Mesodermal cell (in vitro differentiated cells): Measurements from ENCODE around the gene RRAGB.
A peak's percentile ranks its signal among the peaks of the same experiment; 100 is the strongest.
"Not testable (repeated sequence)": the region's sequence is repeated elsewhere in the genome, so short reads cannot be mapped to it uniquely, and the experiment has no call there.

ENCODE experiments used
- H3K27ac ChIP-seq: 2 replicates; pipeline ENCODE4 v1.7.0; 2013; ENCODE audit warnings: mild to moderate bottlenecking, low read depth, low read length, moderate library complexity; ENCODE audit not compliant: severe bottlenecking
- H3K36me3 ChIP-seq: 2 replicates; pipeline ENCODE4 v1.7.1; 2013; ENCODE audit warnings: mild to moderate bottlenecking, low read length, moderate library complexity; ENCODE audit not compliant: control insufficient read depth, insufficient read depth
- H3K4me1 ChIP-seq: one replicate; pipeline ENCODE4 v1.7.1; 2013; ENCODE audit warnings: mild to moderate bottlenecking, low read length; ENCODE audit not compliant: insufficient read depth, control insufficient read depth, poor library complexity, severe bottlenecking
- H3K4me3 ChIP-seq: 2 replicates; pipeline ENCODE4 v1.7.0; 2013; ENCODE audit warnings: low read length, control low read depth, mild to moderate bottlenecking; ENCODE audit not compliant: insufficient read depth, poor library complexity, severe bottlenecking; ENCODE audit errors: extremely low read depth
- H3K9me3 ChIP-seq: 2 replicates; pipeline ENCODE4 v1.7.1; 2013; ENCODE audit warnings: mild to moderate bottlenecking, low read length, moderate library complexity; ENCODE audit not compliant: control insufficient read depth
- WGBS, 2 experiments: methylation state at CpG; one replicate each; pipeline ENCODE4 v1.1.5; 2013; ENCODE audit warnings: missing lambda C conversion rate in 2 of 2; ENCODE audit not compliant: insufficient coverage in 2 of 2; 5-methylcytosine and 5-hydroxymethylcytosine counted together

RRAGB gene

GRCh38 chrX:55713631-55714030 is 3.9 kb upstream of the RRAGB start:
- no peak overlapping the region for H3K4me3 ChIP-seq
- no peaks in the 10 kb centered on the region for H3K36me3 ChIP-seq
- no peak overlapping the region for H3K27ac ChIP-seq
- no CpG with 5 or more reads among the region's 1 CpG for WGBS, 2 experiments
- H3K4me1 ChIP-seq: peaks cover 2% of the 10 kb centered on the region
- H3K9me3 ChIP-seq: peaks cover 8% of the 10 kb centered on the region

DNA sequence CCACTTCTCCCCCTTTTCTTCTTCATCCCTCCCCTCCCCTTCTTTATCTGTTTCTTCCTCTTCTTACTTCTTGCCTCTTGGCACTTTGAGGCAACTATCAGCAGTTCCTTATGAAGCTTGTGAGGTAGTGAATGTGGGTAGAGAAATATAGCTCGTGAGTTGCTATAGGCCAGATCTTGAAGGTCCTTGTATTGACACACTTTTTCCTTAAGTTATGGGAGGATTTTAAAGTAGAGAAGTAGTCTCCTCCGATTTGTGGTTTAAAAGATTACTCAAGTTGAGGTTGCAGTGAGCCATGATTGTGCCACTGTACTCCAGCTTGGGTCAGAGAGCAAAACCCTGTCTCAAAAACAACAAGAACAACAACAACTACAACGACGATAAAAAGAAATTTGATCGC is 3.4 kb upstream of the RRAGB start:
- WGBS, 2 experiments: no CpG with 5 or more reads among the region's 5 CpGs

DNA sequence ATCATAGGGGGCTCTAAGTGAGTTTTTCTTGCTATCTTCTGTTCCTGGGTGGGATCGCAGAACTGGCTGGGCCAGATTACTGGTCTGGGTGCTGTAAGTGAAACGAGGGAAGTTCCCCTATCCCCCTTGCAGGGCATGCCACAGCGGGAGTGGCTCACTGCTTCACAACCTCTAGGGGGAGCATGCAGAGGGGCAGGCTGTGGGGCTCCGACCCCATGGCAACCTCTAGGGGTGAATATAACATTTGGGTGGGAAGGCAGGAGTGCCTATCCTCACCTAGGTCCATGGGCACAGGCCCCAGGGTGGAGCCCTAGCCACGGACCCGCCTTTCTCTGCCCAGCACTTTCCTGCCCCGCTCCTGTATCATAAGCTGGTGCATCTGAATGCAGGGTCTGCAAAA is 1.7 kb upstream of the RRAGB start:
- Histone ChIP-seq H3K27ac (no peak overlapping the region), H3K36me3 (peaks cover 3% of the 10 kb centered on the region), H3K4me1 (peaks cover 3% of the 10 kb centered on the region), H3K4me3 (no peak overlapping the region), H3K9me3 (peaks cover 3% of the 10 kb centered on the region)
- WGBS, 2 experiments: no CpG with 5 or more reads among the region's 7 CpGs

More for the DNA sequence above, 3.4 kb upstream of the RRAGB start:
- no peaks in the 10 kb centered on the region for H3K36me3 ChIP-seq
- peaks cover 8% of the 10 kb centered on the region for H3K9me3 ChIP-seq
- H3K27ac ChIP-seq: no peak overlapping the region
- no peak overlapping the region for H3K4me3 ChIP-seq
- H3K4me1 ChIP-seq: peaks cover 3% of the 10 kb centered on the region

- 100% methylated on average over 1 of the region's 3 CpGs; no CpG with 5 or more reads in 1 of the 2 experiments for WGBS, 2 experiments
- Histone ChIP-seq H3K27ac (no peak overlapping the region), H3K9me3 (no peaks in the 10 kb centered on the region), H3K36me3 (peaks cover 13% of the 10 kb centered on the region), H3K4me1 (peaks cover 3% of the 10 kb centered on the region), H3K4me3 (peak overlapping the region; percentile 6)
These were observed 612 bp upstream of the RRAGB start for GRCh38 chrX:55716937-55717336.

- no CpG with 5 or more reads among the region's 2 CpGs for WGBS, 2 experiments
- H3K9me3 ChIP-seq: no peaks in the 10 kb centered on the region
These were observed 14.3 kb downstream of the RRAGB start for GRCh38 chrX:55731826-55732225.

GRCh38 chrX:55738969-55739368 is 21.4 kb downstream of the RRAGB start:
- Histone ChIP-seq H3K36me3 (peaks cover 32% of the 10 kb centered on the region), H3K4me3 (no peak overlapping the region), H3K9me3 (no peaks in the 10 kb centered on the region), H3K27ac (no peak overlapping the region), H3K4me1 (no peaks in the 10 kb centered on the region)
- 95 to 96% methylated on average over 3 to 4 of the region's 4 CpGs for WGBS, 2 experiments

More at GRCh38 chrX:55731826-55732225, 14.3 kb downstream of the RRAGB start:
- Histone ChIP-seq H3K4me3 (no peak overlapping the region), H3K36me3 (peaks cover 42% of the 10 kb centered on the region), H3K27ac (no peak overlapping the region), H3K4me1 (no peaks in the 10 kb centered on the region)

DNA sequence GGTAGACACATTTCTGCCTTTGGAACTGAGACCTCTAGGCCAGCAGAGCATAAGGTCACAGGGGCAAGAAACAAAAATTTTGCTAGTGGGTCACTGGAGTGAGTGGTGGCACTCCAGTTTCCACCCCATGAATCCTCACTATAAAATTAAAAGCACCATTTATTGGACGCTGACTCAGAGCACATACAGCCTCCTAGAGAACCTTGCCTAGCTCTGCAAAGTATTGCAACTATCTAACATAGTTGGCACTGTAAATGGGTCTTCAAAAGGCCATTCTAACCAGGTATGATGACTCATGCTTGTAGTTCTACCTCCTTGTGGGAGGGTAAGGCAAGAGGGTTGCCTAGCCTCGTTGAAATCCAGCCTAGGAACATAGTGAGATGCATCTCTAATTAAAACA is 25.1 kb downstream of the RRAGB start:
- no CpG with 5 or more reads among the region's 2 CpGs for WGBS, 2 experiments
- H3K27ac ChIP-seq: no peak overlapping the region
- no peaks in the 10 kb centered on the region for H3K4me1 ChIP-seq
- peaks cover 41% of the 10 kb centered on the region for H3K36me3 ChIP-seq
- no peak overlapping the region for H3K4me3 ChIP-seq
- H3K9me3 ChIP-seq: peaks cover 3% of the 10 kb centered on the region

- H3K27ac ChIP-seq, H3K4me3 ChIP-seq, H3K4me1 ChIP-seq, H3K9me3 ChIP-seq: not testable (repeated sequence)
- peaks cover 29% of the 10 kb centered on the region for H3K36me3 ChIP-seq
- WGBS, 2 experiments: 77 to 90% methylated on average over 5 to 7 of the region's 24 CpGs
These were observed 30.9 kb downstream of the RRAGB start for GRCh38 chrX:55748463-55748862.

DNA sequence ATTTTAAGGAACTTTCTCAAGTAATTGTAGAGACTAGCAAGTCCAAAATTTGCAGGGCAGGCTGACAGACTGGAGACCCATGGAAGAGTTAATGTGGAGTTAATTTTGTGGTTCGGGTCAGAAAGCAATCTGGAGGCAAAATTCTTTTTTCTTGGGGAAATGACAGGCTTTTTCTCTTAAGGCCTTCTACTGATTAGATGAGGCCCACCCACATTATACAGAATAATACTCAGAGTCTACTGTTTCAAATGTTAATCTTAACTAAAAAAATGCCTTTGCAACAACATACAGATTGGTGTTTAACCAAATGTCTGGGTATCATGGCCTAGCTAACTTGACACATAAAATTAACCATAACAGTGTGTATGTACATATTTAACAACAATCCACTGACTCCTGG is 32.7 kb downstream of the RRAGB start:
- WGBS, 2 experiments: no CpG with 5 or more reads among the region's 1 CpG

GRCh38 chrX:55754861-55755294 is 37.3 kb downstream of the RRAGB start:
- no CpG with 5 or more reads among the region's 3 CpGs for WGBS, 2 experiments

More for the DNA sequence above, 32.7 kb downstream of the RRAGB start:
- Histone ChIP-seq H3K27ac (no peak overlapping the region), H3K36me3 (peaks cover 33% of the 10 kb centered on the region), H3K4me1 (no peaks in the 10 kb centered on the region), H3K9me3 (peaks cover 3% of the 10 kb centered on the region), H3K4me3 (no peak overlapping the region)

DNA sequence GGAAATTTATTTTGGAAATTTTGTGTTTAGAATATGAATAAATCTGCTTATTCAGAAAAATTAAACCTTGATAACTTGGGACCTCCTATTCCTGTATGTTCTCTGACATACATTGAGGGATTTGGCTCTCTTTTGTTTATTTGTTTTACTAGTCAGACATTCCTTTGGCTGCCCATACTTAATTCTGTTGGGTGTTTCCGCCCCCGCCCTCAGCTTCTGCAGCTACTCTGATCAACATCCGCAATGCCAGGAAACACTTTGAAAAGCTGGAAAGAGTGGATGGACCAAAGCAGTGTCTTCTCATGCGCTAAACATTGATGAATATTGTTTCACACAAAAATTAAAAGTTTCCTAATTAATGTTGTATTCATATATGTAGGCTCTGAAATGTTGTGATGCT is 40.5 kb downstream of the RRAGB start:
- Histone ChIP-seq H3K4me1 (no peaks in the 10 kb centered on the region), H3K36me3 (peaks cover 14% of the 10 kb centered on the region), H3K27ac (no peak overlapping the region), H3K9me3 (no peaks in the 10 kb centered on the region), H3K4me3 (no peak overlapping the region)
- WGBS, 2 experiments: no CpG with 5 or more reads among the region's 4 CpGs

More at GRCh38 chrX:55754861-55755294, 37.3 kb downstream of the RRAGB start:
- H3K4me1 ChIP-seq: no peaks in the 10 kb centered on the region
- no peak overlapping the region for H3K4me3 ChIP-seq
- no peaks in the 10 kb centered on the region for H3K9me3 ChIP-seq
- peaks cover 15% of the 10 kb centered on the region for H3K36me3 ChIP-seq
- H3K27ac ChIP-seq: no peak overlapping the region
